ENCODE results near the gene UBALD1.

UBALD1 gene

DNA sequence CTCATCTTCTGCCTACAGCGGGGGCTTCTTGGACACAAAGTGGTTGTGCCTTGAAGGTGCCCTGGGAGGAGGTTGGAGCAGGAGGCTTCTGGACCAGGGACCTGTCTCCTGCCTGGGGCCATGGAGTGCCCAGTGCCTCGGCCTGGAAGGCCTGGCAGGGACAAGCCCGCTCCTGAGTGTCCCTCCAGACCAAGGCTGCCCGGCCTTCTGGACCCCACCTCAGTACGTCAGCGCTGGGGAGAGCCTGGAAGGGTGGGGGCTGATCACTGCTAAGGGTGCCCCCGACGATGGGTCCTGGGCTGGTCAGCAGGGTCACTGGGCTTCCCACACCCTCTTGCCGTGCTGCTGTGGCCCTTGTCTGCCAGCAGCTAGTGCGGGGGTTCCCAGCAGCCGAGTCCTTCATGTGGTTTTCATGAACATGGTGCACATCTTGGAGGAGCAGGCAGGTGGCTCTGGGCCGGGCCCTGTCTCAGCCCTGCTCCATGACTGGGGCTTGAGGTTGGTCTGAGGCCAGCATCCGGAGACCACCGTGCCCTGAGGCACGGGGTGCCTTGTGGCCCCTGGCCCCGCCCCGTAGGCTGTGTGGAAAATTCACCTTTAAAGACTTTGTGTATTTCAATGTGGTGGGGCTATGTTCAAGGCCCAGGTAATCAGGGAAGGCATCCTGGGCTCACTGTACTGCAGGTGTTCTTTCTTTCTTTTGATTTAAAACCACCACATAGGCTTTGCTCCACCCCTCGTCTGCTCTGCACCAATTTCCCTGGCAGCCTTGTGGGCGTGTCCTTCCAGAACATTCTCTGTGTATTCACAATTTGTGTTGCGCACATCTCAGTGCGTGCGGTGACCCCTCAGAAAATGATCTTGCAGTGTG, 32.3 kb upstream of the UBALD1 start:
- ATAC-seq, result no peak
- TF ChIP-seq OSR1 (CRISPR knock-in tag; IDR thresholded peaks at IDR 0.05) (no peak), PPARA (CRISPR knock-in tag; IDR thresholded peaks at IDR 0.05; ENCODE audit: borderline replicate concordance) (no peak), GLIS3 (CRISPR knock-in tag; IDR thresholded peaks at IDR 0.05) (no peak), ZNF70 (CRISPR knock-in tag; IDR thresholded peaks at IDR 0.05) (no peak), CSDC2 (CRISPR knock-in tag; IDR thresholded peaks at IDR 0.05) (no peak), ZNF8 (CRISPR knock-in tag; IDR thresholded peaks at IDR 0.05) (no peak), ESRRG (CRISPR knock-in tag; IDR thresholded peaks at IDR 0.05) (no peak), SNAI2 (CRISPR knock-in tag; IDR thresholded peaks at IDR 0.05) (no peak), TSHZ2 (CRISPR knock-in tag; IDR thresholded peaks at IDR 0.05) (no peak), TCF4 (CRISPR knock-in tag; IDR thresholded peaks at IDR 0.05; ENCODE audit: borderline replicate concordance) (no peak), ARNTL (CRISPR knock-in tag; IDR thresholded peaks at IDR 0.05; ENCODE audit: borderline replicate concordance, low read depth) (no peak), RARB (CRISPR knock-in tag; IDR thresholded peaks at IDR 0.05) (no peak), CREB5 (CRISPR knock-in tag; IDR thresholded peaks at IDR 0.05; ENCODE audit: low read depth) (no peak), ZFP30 (CRISPR knock-in tag; IDR thresholded peaks at IDR 0.05) (no peak), TOX (CRISPR knock-in tag; IDR thresholded peaks at IDR 0.05; ENCODE audit: borderline replicate concordance) (no peak), ZC3H10 (CRISPR knock-in tag; IDR thresholded peaks at IDR 0.05) (no peak)
- TF ChIP-seq, protein P1, sequence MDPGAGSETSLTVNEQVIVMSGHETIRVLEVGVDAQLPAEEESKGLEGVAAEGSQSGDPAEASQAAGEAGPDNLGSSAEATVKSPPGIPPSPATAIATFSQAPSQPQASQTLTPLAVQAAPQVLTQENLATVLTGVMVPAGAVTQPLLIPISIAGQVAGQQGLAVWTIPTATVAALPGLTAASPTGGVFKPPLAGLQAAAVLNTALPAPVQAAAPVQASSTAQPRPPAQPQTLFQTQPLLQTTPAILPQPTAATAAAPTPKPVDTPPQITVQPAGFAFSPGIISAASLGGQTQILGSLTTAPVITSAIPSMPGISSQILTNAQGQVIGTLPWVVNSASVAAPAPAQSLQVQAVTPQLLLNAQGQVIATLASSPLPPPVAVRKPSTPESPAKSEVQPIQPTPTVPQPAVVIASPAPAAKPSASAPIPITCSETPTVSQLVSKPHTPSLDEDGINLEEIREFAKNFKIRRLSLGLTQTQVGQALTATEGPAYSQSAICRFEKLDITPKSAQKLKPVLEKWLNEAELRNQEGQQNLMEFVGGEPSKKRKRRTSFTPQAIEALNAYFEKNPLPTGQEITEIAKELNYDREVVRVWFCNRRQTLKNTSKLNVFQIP (CRISPR knock-in tag; IDR thresholded peaks at IDR 0.05; ENCODE audit: borderline replicate concordance, low read depth), result no peak
- TF ChIP-seq, protein P2, sequence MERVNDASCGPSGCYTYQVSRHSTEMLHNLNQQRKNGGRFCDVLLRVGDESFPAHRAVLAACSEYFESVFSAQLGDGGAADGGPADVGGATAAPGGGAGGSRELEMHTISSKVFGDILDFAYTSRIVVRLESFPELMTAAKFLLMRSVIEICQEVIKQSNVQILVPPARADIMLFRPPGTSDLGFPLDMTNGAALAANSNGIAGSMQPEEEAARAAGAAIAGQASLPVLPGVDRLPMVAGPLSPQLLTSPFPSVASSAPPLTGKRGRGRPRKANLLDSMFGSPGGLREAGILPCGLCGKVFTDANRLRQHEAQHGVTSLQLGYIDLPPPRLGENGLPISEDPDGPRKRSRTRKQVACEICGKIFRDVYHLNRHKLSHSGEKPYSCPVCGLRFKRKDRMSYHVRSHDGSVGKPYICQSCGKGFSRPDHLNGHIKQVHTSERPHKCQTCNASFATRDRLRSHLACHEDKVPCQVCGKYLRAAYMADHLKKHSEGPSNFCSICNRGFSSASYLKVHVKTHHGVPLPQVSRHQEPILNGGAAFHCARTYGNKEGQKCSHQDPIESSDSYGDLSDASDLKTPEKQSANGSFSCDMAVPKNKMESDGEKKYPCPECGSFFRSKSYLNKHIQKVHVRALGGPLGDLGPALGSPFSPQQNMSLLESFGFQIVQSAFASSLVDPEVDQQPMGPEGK (CRISPR knock-in tag; IDR thresholded peaks at IDR 0.05; ENCODE audit: borderline replicate concordance), result no peak
- TF ChIP-seq, protein P3, sequence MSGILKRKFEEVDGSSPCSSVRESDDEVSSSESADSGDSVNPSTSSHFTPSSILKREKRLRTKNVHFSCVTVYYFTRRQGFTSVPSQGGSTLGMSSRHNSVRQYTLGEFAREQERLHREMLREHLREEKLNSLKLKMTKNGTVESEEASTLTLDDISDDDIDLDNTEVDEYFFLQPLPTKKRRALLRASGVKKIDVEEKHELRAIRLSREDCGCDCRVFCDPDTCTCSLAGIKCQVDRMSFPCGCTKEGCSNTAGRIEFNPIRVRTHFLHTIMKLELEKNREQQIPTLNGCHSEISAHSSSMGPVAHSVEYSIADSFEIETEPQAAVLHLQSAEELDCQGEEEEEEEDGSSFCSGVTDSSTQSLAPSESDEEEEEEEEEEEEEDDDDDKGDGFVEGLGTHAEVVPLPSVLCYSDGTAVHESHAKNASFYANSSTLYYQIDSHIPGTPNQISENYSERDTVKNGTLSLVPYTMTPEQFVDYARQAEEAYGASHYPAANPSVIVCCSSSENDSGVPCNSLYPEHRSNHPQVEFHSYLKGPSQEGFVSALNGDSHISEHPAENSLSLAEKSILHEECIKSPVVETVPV (CRISPR knock-in tag; IDR thresholded peaks at IDR 0.05), result no peak

- TF ChIP-seq CREB5 (CRISPR knock-in tag; IDR thresholded peaks at IDR 0.05; ENCODE audit: low read depth) (no peak), TCF4 (CRISPR knock-in tag; IDR thresholded peaks at IDR 0.05; ENCODE audit: borderline replicate concordance) (no peak), CSDC2 (CRISPR knock-in tag; IDR thresholded peaks at IDR 0.05) (no peak), TSHZ2 (CRISPR knock-in tag; IDR thresholded peaks at IDR 0.05) (no peak), RARB (CRISPR knock-in tag; IDR thresholded peaks at IDR 0.05) (no peak), TOX (CRISPR knock-in tag; IDR thresholded peaks at IDR 0.05; ENCODE audit: borderline replicate concordance) (no peak), BACH2 (CRISPR knock-in tag; IDR thresholded peaks at IDR 0.05; ENCODE audit: borderline replicate concordance) (no peak)
- TF ChIP-seq, protein P1 (CRISPR knock-in tag; IDR thresholded peaks at IDR 0.05; ENCODE audit: borderline replicate concordance, low read depth), result no peak
- no peak for ATAC-seq
Measured at GRCh38 chr16:4641895-4642294, 27.2 kb upstream of the UBALD1 start.
